K562 (cell line): ENCODE results near the gene CENPU. TPM values are rescaled to one million over a fixed set of nuclear protein-coding genes. Genes with fewer than 3 reads are reported as not detected.

Source experiments
- ATAC-seq: fragments of 200-7000 bp; cut with Tn5 transposase; 3 replicates; pipeline ENCODE4 v1.9.1; 2020; ENCODE audit warnings: moderate library complexity
- BruUV-seq: library from RNA; stranded (reverse); fragments of 400-500 nt; replicated peaks from 2 replicates; lab custom pipeline; 2021; lab: Mats Ljungman, UMichigan
- CTCF ChIA-PET: fragments of 300-600 bp; formaldehyde crosslinking; extraction: SDS; loops from one replicate; lab custom pipeline; 2021; ENCODE audit warnings: low intra/inter-chr PET ratio; lab: Yijun Ruan, JAX
- POLR2A ChIA-PET: fragments of 300-600, 350-650 bp; sonication (Branson Sonifier 250); formaldehyde crosslinking; extraction: SDS; loops from one replicate; lab custom pipeline; 2021; ENCODE audit warnings: antibody characterized with exemption, inconsistent platforms; lab: Yijun Ruan, JAX
- DNase-seq, 4 experiments: peaks; one replicate each; pipeline versions ENCODE4 v3.0.0 to v3.0.0-alpha.2; 2011 to 2018; ENCODE audit warnings: low spot score in 3 of 4, mixed read lengths in 3 of 4; ENCODE audit errors: extremely low read depth in 1 of 4
- FAIRE-seq: peaks from 2 replicates; lab custom pipeline; 2011; peaks lifted over from hg19 to GRCh38; lab: Jason Lieb, UNC
- H2AFZ ChIP-seq: 2 replicates; pipeline ENCODE4 v1.6.0; 2011; ENCODE audit warnings: low read depth, low read length, control low read depth, inconsistent platforms
- H3K27ac ChIP-seq: fragments of 200-600 bp; 3 replicates; pipeline ENCODE4 v1.8.0; 2011; ENCODE audit warnings: low read depth, mild to moderate bottlenecking, control low read depth, inconsistent platforms, low read length, moderate library complexity, mixed read lengths; ENCODE audit errors: extremely low read depth
- H3K27me3 ChIP-seq, 2 experiments: fragments of 300-600 bp in 1 of 2; 2 replicates in 1 of 2; 3 replicates in 1 of 2; pipeline versions ENCODE4 v1.6.0 to v1.8.0; 2011; ENCODE audit warnings: inconsistent platforms in 2 of 2, low read length in 2 of 2, mild to moderate bottlenecking in 1 of 2, mixed read lengths in 1 of 2, moderate library complexity in 1 of 2; ENCODE audit not compliant: control insufficient read depth in 2 of 2, insufficient read depth in 2 of 2
- H3K36me3 ChIP-seq: fragments of 300-600 bp; 3 replicates; pipeline ENCODE4 v1.8.0; 2011; ENCODE audit warnings: mild to moderate bottlenecking, low read length, inconsistent platforms; ENCODE audit not compliant: control insufficient read depth, insufficient read depth
- H3K4me1 ChIP-seq, 2 experiments: fragments of 200-600 bp in 1 of 2; replicated peaks in 1 of 2; 2 replicates in 1 of 2; 3 replicates in 1 of 2; pipeline versions ENCODE4 v1.5.1 to v1.8.0; 2011; ENCODE audit warnings: inconsistent platforms in 2 of 2, low read length in 2 of 2, mild to moderate bottlenecking in 1 of 2, mixed read lengths in 1 of 2, moderate library complexity in 1 of 2; ENCODE audit not compliant: control insufficient read depth in 2 of 2, insufficient read depth in 2 of 2
- H3K4me2 ChIP-seq: 2 replicates; pipeline ENCODE4 v1.6.1; 2011; ENCODE audit warnings: low read length, control low read depth, inconsistent platforms, mixed read lengths; ENCODE audit not compliant: insufficient read depth
- H3K4me3 ChIP-seq: fragments of 200-600 bp; sonication (generic), shearing (Covaris generic); 2 replicates; pipeline ENCODE4 v1.5.1; 2016; ENCODE audit warnings: control low read depth, inconsistent platforms
- H3K79me2 ChIP-seq: fragments of 200-600 bp; 3 replicates; pipeline ENCODE4 v1.8.0; 2011; ENCODE audit warnings: low read length, inconsistent platforms; ENCODE audit not compliant: control insufficient read depth, insufficient read depth
- H3K9ac ChIP-seq, 2 experiments: 2 replicates each; pipeline versions ENCODE4 v1.6.0 to v1.6.1; 2011; ENCODE audit warnings: low read depth in 2 of 2, low read length in 2 of 2, control low read depth in 1 of 2, inconsistent platforms in 1 of 2, mild to moderate bottlenecking in 1 of 2, mixed read lengths in 1 of 2; ENCODE audit not compliant: insufficient read depth in 1 of 2
- H3K9me1 ChIP-seq: one replicate; pipeline ENCODE4 v1.6.0; 2011; ENCODE audit warnings: inconsistent platforms, mild to moderate bottlenecking, low read length, moderate library complexity; ENCODE audit not compliant: control insufficient read depth, insufficient read depth
- H3K9me3 ChIP-seq: replicated peaks from 2 replicates; pipeline ENCODE4 v1.5.1; 2011; ENCODE audit warnings: low read depth, low read length, inconsistent platforms; ENCODE audit not compliant: control insufficient read depth, insufficient read depth
- H4K20me1 ChIP-seq: replicated peaks from 2 replicates; pipeline ENCODE4 v1.6.1; 2011; ENCODE audit warnings: low read length, inconsistent platforms, mixed read lengths; ENCODE audit not compliant: control insufficient read depth, insufficient read depth
- BDP1 ChIP-seq: IDR thresholded peaks from 3 replicates; pipeline ENCODE4 v1.6.1; 2011; ENCODE audit not compliant: insufficient read length, insufficient read depth
- FIP1L1 ChIP-seq: fragments of 200-400 bp; formaldehyde crosslinking; IDR thresholded peaks from 2 replicates; pipeline ENCODE4 v1.6.1; 2018; ENCODE audit warnings: mild to moderate bottlenecking, low read depth, low read length; ENCODE audit not compliant: poor library complexity, severe bottlenecking
- LARP7 ChIP-seq: fragments of 450-650 bp; IDR thresholded peaks from 2 replicates; pipeline ENCODE4 v1.6.1; 2016
- MXI1 ChIP-seq: IDR thresholded peaks from 2 replicates; pipeline ENCODE4 v1.6.1; 2011; ENCODE audit warnings: low read depth, mild to moderate bottlenecking, improper control_type of control experiment, low read length
- NCOA2 ChIP-seq, 2 experiments: fragments of 450-650 bp; IDR thresholded peaks; 2 replicates each; pipeline ENCODE4 v1.6.1; 2018; ENCODE audit warnings: mild to moderate bottlenecking in 2 of 2, moderate library complexity in 1 of 2; ENCODE audit not compliant: partially characterized antibody in 2 of 2
- PML ChIP-seq: IDR thresholded peaks from 2 replicates; pipeline ENCODE4 v1.6.1; 2012; ENCODE audit warnings: low read length, inconsistent platforms
- PURB ChIP-seq: sonication (generic); formaldehyde crosslinking; IDR thresholded peaks from 2 replicates; pipeline ENCODE4 v1.9.0; 2021; ENCODE audit warnings: low read depth, mild to moderate bottlenecking, missing genetic modification reagents
- RAD51 ChIP-seq: fragments of 450-650 bp; IDR thresholded peaks from 2 replicates; pipeline ENCODE4 v1.7.1; 2016; ENCODE audit warnings: low read depth, mild to moderate bottlenecking, borderline replicate concordance
- TFAP4 ChIP-seq: sonication (generic); formaldehyde crosslinking; IDR thresholded peaks from 2 replicates; pipeline ENCODE4 v1.8.0; 2022; ENCODE audit warnings: missing genetic modification reagents, mild to moderate bottlenecking, moderate library complexity, borderline replicate concordance
- TSC22D4 ChIP-seq: fragments of 450-650 bp; IDR thresholded peaks from 2 replicates; pipeline ENCODE4 v1.6.1; 2016; ENCODE audit warnings: missing genetic modification characterization, missing biosample characterization, control low read depth
- ZNF239 ChIP-seq: fragments of 250-450 bp; sonication (Bioruptor Pico); IDR thresholded peaks from 2 replicates; pipeline ENCODE4 v1.4.0; 2020; ENCODE audit warnings: mild to moderate bottlenecking
- ZNF354B ChIP-seq: fragments of 250-450 bp; sonication (Bioruptor Pico); IDR thresholded peaks from 2 replicates; pipeline ENCODE4 v1.4.0; 2020
- ZNF583 ChIP-seq: fragments of 250-450 bp; sonication (Bioruptor Pico); IDR thresholded peaks from 2 replicates; pipeline ENCODE4 v1.4.0; 2020
- WGBS: fragments of 100-300 bp; shearing (Covaris generic); methylation state at CpG from one replicate; pipeline ENCODE4 v1.1.6; 2016; ENCODE audit warnings: low coverage, mixed read lengths; ENCODE audit not compliant: insufficient coverage; ENCODE audit errors: missing lambda C conversion rate; 5-methylcytosine and 5-hydroxymethylcytosine counted together
- in situ Hi-C: fragments of 300-500 bp; cut with MboI; formaldehyde crosslinking; loops from 4 replicates; pipeline ENCODE4 v1.15.0; 2018; ENCODE audit warnings: inconsistent platforms, mixed read lengths
- intact Hi-C: fragments of 100-400 bp; cut with micrococcal nuclease; formaldehyde crosslinking; loops from 2 replicates; pipeline ENCODE4 v1.14.2; 2022
- polyA plus RNA-seq, 8 experiments: library from polyadenylated mRNA; depleted of rRNA in 4 of 8; stranded (reverse) in 5 of 8; unstranded in 3 of 8; fragments of >200 nt; fragmentation: Nextera tagmentation in 2 of 8; fragmentation: Illumina TruSeq in 1 of 8; extraction: Ambion mirVana in 2 of 8; extraction: Trizol in 1 of 8; gene quantifications; 2 replicates each; pipeline versions ENCODE4 v1.2.1 to v1.2.3, GENCODE V29; 2011 to 2014; ENCODE audit warnings: inconsistent platforms in 1 of 8, missing spikeins in 1 of 8
- total RNA-seq, 7 experiments: library from RNA; depleted of rRNA in 6 of 7; stranded (reverse); fragments of >200 nt in 6 of 7; fragmentation: Illumina TruSeq in 2 of 7; extraction: Trizol in 2 of 7; gene quantifications; 2 replicates each; pipeline versions ENCODE4 v1.2.1 to v1.2.3, GENCODE V29; 2011 to 2021; ENCODE audit warnings: low replicate concordance in 1 of 7
- TF ChIP-seq, protein P1 (sequence below): fragments of 250-450 bp; sonication (Bioruptor Pico); IDR thresholded peaks from 2 replicates; pipeline ENCODE4 v1.9.0; 2021; ENCODE audit warnings: mild to moderate bottlenecking
- TF ChIP-seq, protein P2 (sequence below): fragments of 200-800 bp; sonication (Bioruptor generic); IDR thresholded peaks from 2 replicates; pipeline ENCODE4 v1.6.1; 2016; ENCODE audit warnings: missing genetic modification characterization, missing compliant biosample characterization
- TF ChIP-seq, protein P3 (sequence below): fragments of 250-450 bp; sonication (Bioruptor Pico); IDR thresholded peaks from 2 replicates; pipeline ENCODE4 v1.8.0; 2022; ENCODE audit warnings: moderate library complexity, mild to moderate bottlenecking, inconsistent platforms

CENPU gene
- total and polyA plus RNA-seq, 9 of the 15 experiments (the other 6 are each of a cell fraction or from before 2014, with no cell fraction given) = 39.4 to 98.7 (median 84.3) TPM

GRCh38 chr4:184695178-184695896, 38.6 kb downstream of the CENPU start:
- H3K27me3 ChIP-seq = no peaks in the 10 kb centered on the region
- ChIA-PET CTCF (no interaction called here), POLR2A (interaction anchor here (1.4 kb wide), 1 partner anchor 11 kb away, joined by 4 read pairs; no protein-coding TSS in a partner anchor)
- TF ChIP-seq NCOA2 (IDR thresholded peaks at IDR 0.05; ENCODE audit: partially characterized antibody in 2 of 2) (no peak), PML (no peak), ZNF583 (no peak), LARP7 (no peak), MXI1 (no peak), TSC22D4 (no peak), ZNF354B (CRISPR knock-in tag) (no peak), FIP1L1 (no peak), ZNF239 (CRISPR knock-in tag) (no peak), PURB (CRISPR knock-in tag) (no peak), BDP1 (no peak), TFAP4 (no peak), RAD51 (no peak)
- TF ChIP-seq, protein P1, sequence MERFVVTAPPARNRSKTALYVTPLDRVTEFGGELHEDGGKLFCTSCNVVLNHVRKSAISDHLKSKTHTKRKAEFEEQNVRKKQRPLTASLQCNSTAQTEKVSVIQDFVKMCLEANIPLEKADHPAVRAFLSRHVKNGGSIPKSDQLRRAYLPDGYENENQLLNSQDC (CRISPR knock-in tag) = no peak
- TF ChIP-seq, protein P2, sequence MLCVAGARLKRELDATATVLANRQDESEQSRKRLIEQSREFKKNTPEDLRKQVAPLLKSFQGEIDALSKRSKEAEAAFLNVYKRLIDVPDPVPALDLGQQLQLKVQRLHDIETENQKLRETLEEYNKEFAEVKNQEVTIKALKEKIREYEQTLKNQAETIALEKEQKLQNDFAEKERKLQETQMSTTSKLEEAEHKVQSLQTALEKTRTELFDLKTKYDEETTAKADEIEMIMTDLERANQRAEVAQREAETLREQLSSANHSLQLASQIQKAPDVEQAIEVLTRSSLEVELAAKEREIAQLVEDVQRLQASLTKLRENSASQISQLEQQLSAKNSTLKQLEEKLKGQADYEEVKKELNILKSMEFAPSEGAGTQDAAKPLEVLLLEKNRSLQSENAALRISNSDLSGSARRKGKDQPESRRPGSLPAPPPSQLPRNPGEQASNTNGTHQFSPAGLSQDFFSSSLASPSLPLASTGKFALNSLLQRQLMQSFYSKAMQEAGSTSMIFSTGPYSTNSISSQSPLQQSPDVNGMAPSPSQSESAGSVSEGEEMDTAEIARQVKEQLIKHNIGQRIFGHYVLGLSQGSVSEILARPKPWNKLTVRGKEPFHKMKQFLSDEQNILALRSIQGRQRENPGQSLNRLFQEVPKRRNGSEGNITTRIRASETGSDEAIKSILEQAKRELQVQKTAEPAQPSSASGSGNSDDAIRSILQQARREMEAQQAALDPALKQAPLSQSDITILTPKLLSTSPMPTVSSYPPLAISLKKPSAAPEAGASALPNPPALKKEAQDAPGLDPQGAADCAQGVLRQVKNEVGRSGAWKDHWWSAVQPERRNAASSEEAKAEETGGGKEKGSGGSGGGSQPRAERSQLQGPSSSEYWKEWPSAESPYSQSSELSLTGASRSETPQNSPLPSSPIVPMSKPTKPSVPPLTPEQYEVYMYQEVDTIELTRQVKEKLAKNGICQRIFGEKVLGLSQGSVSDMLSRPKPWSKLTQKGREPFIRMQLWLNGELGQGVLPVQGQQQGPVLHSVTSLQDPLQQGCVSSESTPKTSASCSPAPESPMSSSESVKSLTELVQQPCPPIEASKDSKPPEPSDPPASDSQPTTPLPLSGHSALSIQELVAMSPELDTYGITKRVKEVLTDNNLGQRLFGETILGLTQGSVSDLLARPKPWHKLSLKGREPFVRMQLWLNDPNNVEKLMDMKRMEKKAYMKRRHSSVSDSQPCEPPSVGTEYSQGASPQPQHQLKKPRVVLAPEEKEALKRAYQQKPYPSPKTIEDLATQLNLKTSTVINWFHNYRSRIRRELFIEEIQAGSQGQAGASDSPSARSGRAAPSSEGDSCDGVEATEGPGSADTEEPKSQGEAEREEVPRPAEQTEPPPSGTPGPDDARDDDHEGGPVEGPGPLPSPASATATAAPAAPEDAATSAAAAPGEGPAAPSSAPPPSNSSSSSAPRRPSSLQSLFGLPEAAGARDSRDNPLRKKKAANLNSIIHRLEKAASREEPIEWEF (CRISPR knock-in tag) = no peak
- TF ChIP-seq, protein P3, sequence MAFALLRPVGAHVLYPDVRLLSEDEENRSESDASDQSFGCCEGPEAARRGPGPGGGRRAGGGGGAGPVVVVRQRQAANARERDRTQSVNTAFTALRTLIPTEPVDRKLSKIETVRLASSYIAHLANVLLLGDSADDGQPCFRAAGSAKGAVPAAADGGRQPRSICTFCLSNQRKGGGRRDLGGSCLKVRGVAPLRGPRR (CRISPR knock-in tag) = no peak
- H3K79me2 ChIP-seq = no peaks in the 10 kb centered on the region
- H3K4me2 ChIP-seq = no peak overlapping the region
- H3K36me3 ChIP-seq = peaks cover 60% of the 10 kb centered on the region
- no peak for ATAC-seq
- no peak overlapping the region for H2AFZ ChIP-seq
- peak; percentile 54 for FAIRE-seq
- in situ Hi-C loops = no loop called here
- 96% methylated on average over 3 of the region's 3 CpGs for WGBS
- no TSS peak for BruUV-seq
- H3K9me1 ChIP-seq = no peaks in the 10 kb centered on the region
- no peaks in the 10 kb centered on the region for H3K9me3 ChIP-seq
- intact Hi-C loops = loop anchor here (5.0 kb wide), 1 partner anchor 223 kb away; the partner anchor contains the start of gene IRF2
- H3K27ac ChIP-seq = no peak overlapping the region
- DNase-seq = no peak
- H4K20me1 ChIP-seq = no peaks in the 10 kb centered on the region
- H3K4me1 ChIP-seq = no peaks in the 10 kb centered on the region
- no peak overlapping the region for H3K4me3 ChIP-seq
- no peak overlapping the region for H3K9ac ChIP-seq
